Immature natural killer cell (primary cell): ENCODE measurements around the gene PRSS27. TPM values are rescaled to one million over a fixed set of nuclear protein-coding genes. Genes with fewer than 3 reads are reported as not detected.

Source experiments
- DNase-seq, 3 donors: peaks; one replicate each; pipeline ENCODE4 v3.0.0; 2022; ENCODE audit warnings: mixed read lengths in 1 of 3
- H3K27ac Mint-ChIP-seq, 6 donors: one replicate each; pipeline ENCODE4 v1.8.0; 2020; ENCODE audit warnings: mixed read lengths in 6 of 6, mild to moderate bottlenecking in 5 of 6, inconsistent platforms in 4 of 6, moderate library complexity in 3 of 6
- H3K27me3 Mint-ChIP-seq, 3 donors: one replicate each; pipeline ENCODE4 v1.8.0; 2020 to 2021; ENCODE audit warnings: low read depth in 3 of 3, mild to moderate bottlenecking in 3 of 3, mixed read lengths in 3 of 3, moderate library complexity in 3 of 3, inconsistent platforms in 1 of 3
- H3K36me3 Mint-ChIP-seq, 3 donors: one replicate each; pipeline ENCODE4 v1.8.0; 2020; ENCODE audit warnings: mixed read lengths in 3 of 3, inconsistent platforms in 2 of 3, mild to moderate bottlenecking in 2 of 3
- H3K4me1 Mint-ChIP-seq, 2 donors: one replicate each; pipeline ENCODE4 v1.8.0; 2020; ENCODE audit warnings: inconsistent platforms in 2 of 2, mild to moderate bottlenecking in 2 of 2, mixed read lengths in 2 of 2, moderate library complexity in 1 of 2
- H3K4me3 Mint-ChIP-seq, 5 donors: one replicate each; pipeline ENCODE4 v1.8.0; 2020; ENCODE audit warnings: mild to moderate bottlenecking in 5 of 5, mixed read lengths in 5 of 5, inconsistent platforms in 3 of 5, moderate library complexity in 3 of 5
- H3K9me3 Mint-ChIP-seq, 6 donors: one replicate each; pipeline ENCODE4 v1.8.0; 2020; ENCODE audit warnings: mild to moderate bottlenecking in 6 of 6, mixed read lengths in 6 of 6, inconsistent platforms in 4 of 6, moderate library complexity in 3 of 6
- polyA plus RNA-seq, 3 donors: library from polyadenylated mRNA; unstranded; fragments of 300-500 nt; fragmentation: Illumina TruSeq; gene quantifications; one replicate each; pipeline ENCODE4 v1.2.3, GENCODE V29; 2021

The PRSS27 gene
- polyA plus RNA-seq, 3 donors from 2014 or later: 0.18 TPM; not detected in 2

DNA sequence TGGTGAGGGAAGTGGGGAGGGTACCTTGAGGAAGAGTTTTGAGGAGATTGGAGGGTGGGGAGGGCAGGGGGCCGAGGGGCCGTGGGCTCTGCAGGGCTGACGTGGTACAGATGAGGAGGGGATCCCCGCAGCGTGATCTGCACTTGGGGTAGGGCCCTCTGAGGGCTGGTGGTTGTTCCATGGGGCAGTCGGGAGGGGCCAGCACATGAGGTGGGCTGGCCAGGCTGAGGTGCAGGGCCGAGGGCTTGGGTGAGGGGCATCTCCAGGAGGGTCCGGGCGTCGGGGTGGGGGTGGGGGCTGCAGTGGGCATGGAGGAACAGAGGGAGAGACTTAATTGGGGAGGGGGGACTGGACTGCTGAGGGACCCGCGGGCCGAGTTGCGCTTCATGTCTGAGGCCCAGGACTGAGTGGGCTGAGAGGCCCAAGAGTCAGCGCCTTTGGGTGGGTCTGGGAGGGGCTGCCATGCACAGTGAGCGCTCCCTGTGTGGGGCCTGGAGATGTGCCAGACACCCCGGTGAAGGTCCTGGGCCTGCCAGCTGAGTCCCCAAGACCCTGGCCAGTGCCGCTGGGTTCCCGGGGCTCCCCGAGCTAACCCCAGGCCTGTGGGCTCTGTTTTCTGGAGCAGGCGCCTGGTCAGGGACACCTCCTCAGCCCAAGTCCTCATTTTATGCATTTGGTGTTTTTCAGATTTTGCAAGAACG lies 13.3 kb downstream of the PRSS27 start:
- H3K27ac Mint-ChIP-seq: no peak overlapping the region
- peaks cover 4 to 6% (median 5%) of the 10 kb centered on the region in 3 donors for H3K36me3 Mint-ChIP-seq
- no peaks in the 10 kb centered on the region for H3K9me3 Mint-ChIP-seq

DNA sequence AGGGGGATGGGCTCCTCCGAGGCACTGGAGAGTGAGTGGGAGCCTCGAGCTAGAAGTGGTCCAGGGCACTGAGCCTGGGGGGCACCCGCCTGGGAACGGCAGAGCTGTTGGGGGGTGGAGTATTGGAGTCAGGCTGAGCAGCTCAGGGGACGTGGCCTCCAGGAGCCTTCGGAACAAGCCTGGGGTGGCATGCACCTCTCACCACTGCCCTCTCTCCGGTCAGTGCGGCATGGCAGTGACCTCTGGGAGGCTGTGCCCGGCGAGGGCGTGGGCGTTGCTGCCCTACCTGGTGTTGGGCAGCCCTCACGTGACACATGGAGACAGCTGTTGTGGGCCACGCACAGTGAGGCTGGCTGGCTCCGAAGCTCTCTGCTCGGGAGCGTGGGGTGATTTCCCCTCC lies 13.9 kb downstream of the PRSS27 start:
- H3K4me3 Mint-ChIP-seq: no peak overlapping the region
- no peak overlapping the region for H3K27ac Mint-ChIP-seq
- DNase-seq: no peak
- H3K9me3 Mint-ChIP-seq: no peaks in the 10 kb centered on the region
- peaks cover 0 to 3% (median 2%) of the 10 kb centered on the region in 3 donors for H3K27me3 Mint-ChIP-seq
- no peaks in the 10 kb centered on the region for H3K4me1 Mint-ChIP-seq
- peaks cover 4 to 6% (median 5%) of the 10 kb centered on the region in 3 donors for H3K36me3 Mint-ChIP-seq

More for the DNA sequence above, 13.3 kb downstream of the PRSS27 start:
- Mint-ChIP-seq H3K27me3 (peaks cover 0 to 3% (median 2%) of the 10 kb centered on the region in 3 donors), H3K4me3 (no peak overlapping the region), H3K4me1 (no peaks in the 10 kb centered on the region)
- no peak for DNase-seq

GRCh38 chr16:2705351-2705750 lies 14.7 kb downstream of the PRSS27 start:
- no peak overlapping the region for H3K4me3 Mint-ChIP-seq
- peaks cover 0 to 3% (median 2%) of the 10 kb centered on the region in 3 donors for H3K27me3 Mint-ChIP-seq
- H3K9me3 Mint-ChIP-seq: no peaks in the 10 kb centered on the region
- DNase-seq: no peak
- peaks cover 4 to 6% (median 5%) of the 10 kb centered on the region in 3 donors for H3K36me3 Mint-ChIP-seq
- H3K27ac Mint-ChIP-seq: peak overlapping the region in 1 of 6 donors; percentile 67
- no peaks in the 10 kb centered on the region for H3K4me1 Mint-ChIP-seq

DNA sequence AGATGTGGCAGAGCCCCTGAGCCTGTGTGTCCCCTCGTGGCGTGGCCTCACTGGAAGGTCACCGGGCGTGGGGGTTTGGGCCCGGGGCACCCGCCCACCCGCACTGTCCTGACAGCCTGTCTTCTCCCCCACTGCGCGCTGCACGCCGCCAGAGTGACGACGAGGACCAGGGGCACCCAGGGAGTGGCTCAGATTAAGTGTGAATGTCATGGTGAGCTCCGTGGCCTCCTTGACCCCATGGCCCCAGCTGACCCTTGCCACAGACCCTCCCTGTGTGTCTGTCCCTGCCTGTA lies 15.1 kb downstream of the PRSS27 start:
- Mint-ChIP-seq H3K27me3 (peaks cover 0 to 3% (median 2%) of the 10 kb centered on the region in 3 donors), H3K4me3 (no peak overlapping the region), H3K4me1 (no peaks in the 10 kb centered on the region), H3K36me3 (peaks cover 4 to 6% (median 5%) of the 10 kb centered on the region in 3 donors), H3K27ac (peak overlapping the region in 1 of 6 donors; percentile 67), H3K9me3 (no peaks in the 10 kb centered on the region)
- no peak for DNase-seq

- Mint-ChIP-seq H3K4me3 (no peak overlapping the region), H3K9me3 (no peaks in the 10 kb centered on the region), H3K36me3 (peaks cover 4 to 6% (median 5%) of the 10 kb centered on the region in 3 donors), H3K4me1 (no peaks in the 10 kb centered on the region), H3K27ac (no peak overlapping the region), H3K27me3 (peaks cover 0 to 3% (median 2%) of the 10 kb centered on the region in 3 donors)
- no peak for DNase-seq
Measured at GRCh38 chr16:2704166-2704982, 15.7 kb downstream of the PRSS27 start.

GRCh38 chr16:2702871-2703745 lies 16.9 kb downstream of the PRSS27 start:
- Mint-ChIP-seq H3K27me3 (peaks cover 0 to 4% (median under 1%) of the 10 kb centered on the region in 3 donors), H3K4me3 (no peak overlapping the region), H3K36me3 (peaks cover 0 to 1% (median under 1%) of the 10 kb centered on the region in 3 donors), H3K4me1 (no peaks in the 10 kb centered on the region), H3K9me3 (no peaks in the 10 kb centered on the region), H3K27ac (no peak overlapping the region)
- DNase-seq: no peak

- no peaks in the 10 kb centered on the region for H3K9me3 Mint-ChIP-seq
- no peaks in the 10 kb centered on the region for H3K4me1 Mint-ChIP-seq
- DNase-seq: no peak
- H3K4me3 Mint-ChIP-seq: no peak overlapping the region
- H3K27ac Mint-ChIP-seq: no peak overlapping the region
- peaks cover 0 to 4% (median 0%) of the 10 kb centered on the region in 3 donors for H3K27me3 Mint-ChIP-seq
- no peaks in the 10 kb centered on the region for H3K36me3 Mint-ChIP-seq
Measured at GRCh38 chr16:2702438-2702825, 17.6 kb downstream of the PRSS27 start.

- H3K9me3 Mint-ChIP-seq: no peaks in the 10 kb centered on the region
- H3K27me3 Mint-ChIP-seq: peaks cover 0 to 3% (median 2%) of the 10 kb centered on the region in 3 donors
- H3K36me3 Mint-ChIP-seq: peaks cover 0 to 4% (median 3%) of the 10 kb centered on the region in 3 donors
- peaks cover 0 to 2% of the 10 kb centered on the region in 2 donors for H3K4me1 Mint-ChIP-seq
- no peak for DNase-seq
- no peak overlapping the region for H3K27ac Mint-ChIP-seq
- no peak overlapping the region for H3K4me3 Mint-ChIP-seq
Measured at GRCh38 chr16:2701713-2702437, 18.1 kb downstream of the PRSS27 start.

DNA sequence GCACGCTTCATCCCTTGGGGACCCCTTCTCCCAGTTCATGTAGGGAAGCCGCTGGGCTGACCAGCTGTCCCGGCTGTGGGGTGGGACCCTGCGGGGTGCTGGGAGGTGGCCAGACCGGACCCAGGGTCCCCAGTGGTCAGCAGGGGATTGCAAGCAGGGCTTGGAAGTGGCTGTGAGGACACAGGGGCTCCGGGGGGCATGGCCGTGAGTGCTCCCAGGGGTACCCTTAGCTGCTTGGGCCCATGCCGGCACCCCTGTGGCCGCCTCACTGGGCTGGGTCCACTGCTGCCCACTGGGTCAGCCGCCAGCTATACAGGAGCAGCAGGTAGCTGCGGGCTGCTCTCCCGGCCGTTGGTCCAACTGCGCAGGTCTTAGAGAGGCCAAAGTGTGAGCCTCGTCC lies 18.8 kb downstream of the PRSS27 start:
- peaks cover 0 to 3% (median 2%) of the 10 kb centered on the region in 3 donors for H3K27me3 Mint-ChIP-seq
- H3K27ac Mint-ChIP-seq: no peak overlapping the region
- peaks cover 0 to 4% of the 10 kb centered on the region in 2 donors for H3K4me1 Mint-ChIP-seq
- peaks cover 0 to 6% (median 4%) of the 10 kb centered on the region in 3 donors for H3K36me3 Mint-ChIP-seq
- H3K4me3 Mint-ChIP-seq: no peak overlapping the region
- H3K9me3 Mint-ChIP-seq: no peaks in the 10 kb centered on the region
- DNase-seq: no peak

DNA sequence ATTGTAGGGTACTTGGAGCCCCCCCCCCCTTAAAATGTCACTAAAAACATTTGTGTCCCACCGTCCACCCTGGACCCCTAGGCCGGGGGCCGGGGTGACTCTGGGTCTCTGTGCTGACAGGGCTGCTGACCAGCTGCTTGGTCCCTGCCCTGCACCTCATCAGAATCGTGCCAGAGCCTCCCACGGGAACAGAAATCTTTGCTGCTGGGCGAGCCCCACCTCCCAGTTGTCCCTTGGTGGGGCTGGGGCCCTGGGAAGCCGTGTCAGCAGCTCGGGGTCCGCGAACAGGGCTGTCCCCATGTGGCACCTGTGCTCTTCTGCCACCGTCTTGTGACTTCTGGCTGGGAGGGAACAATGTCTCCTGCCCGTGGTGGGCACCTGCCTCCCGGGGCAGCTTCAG lies 19.2 kb downstream of the PRSS27 start:
- Mint-ChIP-seq H3K36me3 (peaks cover 0 to 6% (median 4%) of the 10 kb centered on the region in 3 donors), H3K27ac (no peak overlapping the region), H3K27me3 (peaks cover 0 to 3% (median 2%) of the 10 kb centered on the region in 3 donors), H3K4me3 (no peak overlapping the region), H3K9me3 (no peaks in the 10 kb centered on the region), H3K4me1 (peaks cover 0 to 4% of the 10 kb centered on the region in 2 donors)
- DNase-seq: no peak

GRCh38 chr16:2699791-2700600 lies 20.0 kb downstream of the PRSS27 start:
- peaks cover 0 to 4% of the 10 kb centered on the region in 2 donors for H3K4me1 Mint-ChIP-seq
- no peak overlapping the region for H3K27ac Mint-ChIP-seq
- no peak overlapping the region for H3K4me3 Mint-ChIP-seq
- H3K9me3 Mint-ChIP-seq: no peaks in the 10 kb centered on the region
- H3K36me3 Mint-ChIP-seq: peaks cover 0 to 6% (median 4%) of the 10 kb centered on the region in 3 donors
- H3K27me3 Mint-ChIP-seq: peaks cover 0 to 3% (median 2%) of the 10 kb centered on the region in 3 donors
- DNase-seq: no peak

DNA sequence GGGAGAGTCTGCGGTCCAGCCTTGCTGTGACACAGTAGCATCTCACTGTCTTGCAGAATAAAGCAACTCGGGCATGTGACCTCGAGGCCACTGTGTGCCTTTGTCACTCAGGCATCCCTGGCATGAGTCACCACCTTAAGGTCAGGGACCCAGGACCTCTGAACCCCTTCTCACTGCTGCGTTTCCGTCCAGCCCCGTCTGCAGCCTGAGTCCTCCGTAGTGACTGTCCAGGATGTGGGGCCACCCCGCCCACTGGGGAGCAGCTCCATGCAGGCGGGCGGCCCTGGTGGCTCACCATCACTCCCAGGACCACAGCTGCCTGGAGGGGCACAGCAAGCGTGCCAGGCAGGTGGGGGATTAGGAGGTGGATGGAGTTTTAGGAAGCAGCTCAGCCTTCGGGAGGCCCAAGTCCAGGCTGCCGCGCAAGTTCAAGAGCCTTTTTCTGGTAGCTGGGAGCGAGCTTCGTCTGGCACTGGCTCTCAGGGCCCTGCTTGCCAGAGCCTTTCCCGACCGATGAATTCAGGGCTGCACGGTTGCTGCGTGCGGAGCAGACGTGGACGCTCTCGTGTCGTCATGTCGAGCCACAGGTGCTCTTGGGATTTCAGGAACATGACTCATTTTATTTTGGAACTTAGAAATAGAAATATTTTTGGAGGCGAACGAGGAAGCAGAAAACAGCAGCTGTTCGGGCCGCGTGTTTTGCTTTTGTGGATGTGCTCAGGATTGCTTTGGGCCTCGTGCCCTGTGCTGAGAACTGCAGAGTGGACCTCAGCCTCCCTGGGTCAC lies 20.9 kb downstream of the PRSS27 start:
- Mint-ChIP-seq H3K36me3 (peaks cover 0 to 6% (median 4%) of the 10 kb centered on the region in 3 donors), H3K4me3 (no peak overlapping the region), H3K4me1 (peaks cover 0 to 4% of the 10 kb centered on the region in 2 donors), H3K9me3 (no peaks in the 10 kb centered on the region), H3K27ac (no peak overlapping the region), H3K27me3 (peaks cover 0 to 2% (median 2%) of the 10 kb centered on the region in 3 donors)
- no peak for DNase-seq
